Panc1 (cell line): ENCODE measurements around the gene NEFH. TPM values are rescaled to one million over a fixed set of nuclear protein-coding genes. Genes with fewer than 3 reads are reported as not detected.
"Not testable (repeated sequence)": the region's sequence is repeated elsewhere in the genome, so short reads cannot be mapped to it uniquely, and the experiment has no call there.

Experiments
- ATAC-seq: fragments of 200-7000 bp; cut with Tn5 transposase; 2 replicates; pipeline ENCODE4 v1.9.1; 2020; ENCODE audit warnings: mild to moderate bottlenecking, moderate library complexity
- BruUV-seq: library from RNA; stranded (reverse); fragments of 400-500 nt; replicated peaks from 2 replicates; lab custom pipeline; 2021; lab: Mats Ljungman, UMichigan
- CTCF ChIA-PET: fragments of 300-600 bp; sonication (Branson Sonifier 250); formaldehyde crosslinking; loops from one replicate; lab custom pipeline; 2022; ENCODE audit warnings: antibody characterized with exemption; lab: Charles Lee
- POLR2A ChIA-PET: fragments of 300-600 bp; sonication (Branson Sonifier 250); formaldehyde crosslinking; loops from one replicate; lab custom pipeline; 2022; ENCODE audit warnings: antibody characterized with exemption; lab: Charles Lee
- DNase-seq: peaks from one replicate; pipeline ENCODE4 v3.0.0-alpha.2; 2010; ENCODE audit warnings: low read depth, low spot score
- H3K27ac ChIP-seq: 2 replicates; pipeline ENCODE4 v1.5.1; 2011; ENCODE audit warnings: mild to moderate bottlenecking, low read length, inconsistent platforms
- H3K27me3 ChIP-seq: fragments of 200-500 bp; sonication (Bioruptor generic); 2 replicates; pipeline ENCODE4 v1.6.0; 2014; ENCODE audit warnings: low read length, inconsistent platforms; ENCODE audit not compliant: control insufficient read depth, insufficient read depth
- H3K36me3 ChIP-seq: fragments of 200-500 bp; sonication (Bioruptor generic); 2 replicates; pipeline ENCODE4 v1.5.1; 2014; ENCODE audit warnings: inconsistent platforms, mild to moderate bottlenecking, low read length, moderate library complexity; ENCODE audit not compliant: control insufficient read depth, insufficient read depth
- H3K4me1 ChIP-seq: 2 replicates; pipeline ENCODE4 v1.5.1; 2011; ENCODE audit warnings: inconsistent platforms, mild to moderate bottlenecking, low read length, moderate library complexity; ENCODE audit not compliant: control insufficient read depth, insufficient read depth
- H3K4me3 ChIP-seq, 2 experiments: 2 replicates each; pipeline ENCODE4 v1.5.1; 2011 to 2012; ENCODE audit warnings: low read depth in 2 of 2, low read length in 2 of 2, mild to moderate bottlenecking in 2 of 2, inconsistent platforms in 1 of 2, moderate library complexity in 1 of 2
- H3K9me3 ChIP-seq: fragments of 200-500 bp; sonication (Bioruptor generic); 2 replicates; pipeline ENCODE4 v1.5.1; 2014; ENCODE audit warnings: low read depth, mild to moderate bottlenecking, inconsistent platforms, low read length, moderate library complexity; ENCODE audit not compliant: control insufficient read depth, insufficient read depth
- CTCF ChIP-seq: fragments of 450-650 bp; IDR thresholded peaks from 2 replicates; pipeline ENCODE4 v1.5.1; 2017; ENCODE audit warnings: mild to moderate bottlenecking
- POLR2AphosphoS5 ChIP-seq: IDR thresholded peaks from 2 replicates; pipeline ENCODE4 v1.6.1; 2012; ENCODE audit warnings: mild to moderate bottlenecking, low read depth, low read length, moderate library complexity
- REST ChIP-seq, 2 experiments: IDR thresholded peaks; 2 replicates each; pipeline ENCODE4 v1.6.1; 2011 to 2012; ENCODE audit warnings: low read depth in 2 of 2, control low read depth in 1 of 2, low read length in 1 of 2, mild to moderate bottlenecking in 1 of 2, moderate library complexity in 1 of 2; ENCODE audit not compliant: insufficient read depth in 1 of 2
- SIN3A ChIP-seq: IDR thresholded peaks from 2 replicates; pipeline ENCODE4 v1.6.1; 2012; ENCODE audit warnings: low read depth, mild to moderate bottlenecking, low read length, moderate library complexity, borderline replicate concordance; ENCODE audit not compliant: insufficient read depth
- TCF7L2 ChIP-seq: IDR thresholded peaks from 2 replicates; pipeline ENCODE4 v1.6.1; 2011; ENCODE audit warnings: mild to moderate bottlenecking, low read depth, low read length, inconsistent platforms
- in situ Hi-C: cut with HindIII; loops from 2 replicates; pipeline ENCODE4 v1.10.0; 2016; ENCODE audit warnings: low sequenced_read_pairs, low pct_unique_long_range_greater_than_20kb
- intact Hi-C: fragments of 100-400 bp; cut with micrococcal nuclease; formaldehyde crosslinking; loops from one replicate; pipeline ENCODE4 v1.10.0; 2022; ENCODE audit not compliant: unreplicated experiment
- total RNA-seq: library from RNA; stranded (reverse); gene quantifications from one replicate; pipeline ENCODE4 v1.2.1, GENCODE V29; 2021; ENCODE audit not compliant: unreplicated experiment

NEFH gene
- total RNA-seq, 1 experiment from 2014 or later = 0.08 TPM

GRCh38 chr22:29435236-29436136, 44.5 kb upstream of the NEFH start:
- CTCF ChIA-PET = no interaction called here
- TF ChIP-seq REST (IDR thresholded peaks at IDR 0.05; ENCODE audit: insufficient read depth in 1 of 2, low read depth in 2 of 2, low read length in 1 of 2) (no peak), SIN3A (no peak), CTCF (no peak)
- H3K27ac ChIP-seq = no peak overlapping the region
- H3K27me3 ChIP-seq = no peaks in the 10 kb centered on the region
- DNase-seq = no peak
- no peaks in the 10 kb centered on the region for H3K36me3 ChIP-seq
- BruUV-seq = no TSS peak
- H3K4me1 ChIP-seq = no peaks in the 10 kb centered on the region
- intact Hi-C loops = no loop called here
- no peaks in the 10 kb centered on the region for H3K9me3 ChIP-seq
- in situ Hi-C loops = no loop called here
- POLR2A ChIA-PET = no interaction called here
- no peak overlapping the region for H3K4me3 ChIP-seq
- ATAC-seq = no peak

- H3K27me3 ChIP-seq, ATAC-seq, DNase-seq, POLR2A ChIA-PET, H3K9me3 ChIP-seq, in situ Hi-C loops, CTCF ChIA-PET, intact Hi-C loops, H3K36me3 ChIP-seq, BruUV-seq, H3K4me3 ChIP-seq, H3K4me1 ChIP-seq, H3K27ac ChIP-seq: not testable (repeated sequence)
Measured at GRCh38 chr22:29438283-29438682, 41.7 kb upstream of the NEFH start, which contains the start of gene RFPL1. TSS of gene RFPL1 (plus strand) at chr22:29438583.

GRCh38 chr22:29442976-29443375, 37.0 kb upstream of the NEFH start:
- no peak overlapping the region for H3K27ac ChIP-seq
- ChIA-PET CTCF (no interaction called here), POLR2A (no interaction called here)
- H3K4me1 ChIP-seq = no peaks in the 10 kb centered on the region
- no peak overlapping the region for H3K4me3 ChIP-seq
- DNase-seq (no peak), ATAC-seq (no peak)
- BruUV-seq = no TSS peak
- no peaks in the 10 kb centered on the region for H3K9me3 ChIP-seq
- TF ChIP-seq SIN3A (no peak), CTCF (no peak), REST (IDR thresholded peaks at IDR 0.05; ENCODE audit: insufficient read depth in 1 of 2, low read depth in 2 of 2, low read length in 1 of 2) (no peak), TCF7L2 (no peak), POLR2AphosphoS5 (no peak)
- no peaks in the 10 kb centered on the region for H3K27me3 ChIP-seq
- no peaks in the 10 kb centered on the region for H3K36me3 ChIP-seq
- intact Hi-C loops (no loop called here), in situ Hi-C loops (no loop called here)
